ENCODE data around the gene MNT. TPM values are rescaled to one million over a fixed set of nuclear protein-coding genes. Genes with fewer than 3 reads are reported as not detected.

The MNT gene
- polyA plus RNA-seq, 3 donors: 0.28 to 42.4 (median 1.3) TPM

GRCh38 chr17:2347805-2348685 is 52.8 kb downstream of the MNT start:
- Histone ChIP-seq H3K4me2 (replicated peaks; ENCODE audit: extremely low read depth, low read length, poor library complexity, severe bottlenecking) (no peak overlapping the region), H4K20me1 (ENCODE audit: insufficient read depth, low read length) (no peaks in the 10 kb centered on the region), H3K36me3 (replicated peaks in 1 of 2; ENCODE audit: control insufficient read depth in 1 of 2, insufficient read depth in 2 of 2, low read length in 2 of 2) (peaks cover 0 to 24% of the 10 kb centered on the region in 2 donors), H3K27ac (ENCODE audit: low read depth in 1 of 2, low read length in 2 of 2) (no peak overlapping the region), H3K9me3 (replicated peaks in 1 of 2; ENCODE audit: control insufficient read depth in 1 of 2, insufficient read depth in 1 of 2, low read length in 2 of 2) (no peaks in the 10 kb centered on the region), H3K4me1 (ENCODE audit: control insufficient read depth in 1 of 2, insufficient read depth in 2 of 2, low read length in 2 of 2) (no peaks in the 10 kb centered on the region), H3K4me3 (replicated peaks in 1 of 3; ENCODE audit: low read depth in 2 of 3, low read length in 3 of 3) (no peak overlapping the region), H3K27me3 (ENCODE audit: control insufficient read depth in 2 of 2, insufficient read depth in 2 of 2, low read length in 2 of 2) (no peaks in the 10 kb centered on the region), H2AFZ (ENCODE audit: insufficient read depth, low read depth, low read length, poor library complexity, severe bottlenecking) (no peak overlapping the region), H3K9ac (ENCODE audit: insufficient read depth, low read length, poor library complexity, severe bottlenecking) (no peak overlapping the region), H3K79me2 (ENCODE audit: insufficient read depth, low read length) (no peaks in the 10 kb centered on the region)
- no peak overlapping the region for H3K27ac Mint-ChIP-seq
- H3K36me3 Mint-ChIP-seq: peaks cover 17 to 25% of the 10 kb centered on the region in 2 donors
- no peak for TF ChIP-seq CTCF (IDR thresholded peaks at IDR 0.05)
- no peaks in the 10 kb centered on the region for H3K4me1 Mint-ChIP-seq
- H3K9me3 Mint-ChIP-seq: no peaks in the 10 kb centered on the region
- intact Hi-C loops (cut with micrococcal nuclease): no loop called here
- DNase-seq: no peak
- peaks cover 0 to 1% (median 0%) of the 10 kb centered on the region in 3 donors for H3K27me3 Mint-ChIP-seq (ENCODE audit: low read depth in 3 of 3)
- H3K4me3 Mint-ChIP-seq: no peak overlapping the region
- 98% methylated on average over 5 of the region's 11 CpGs for WGBS (ENCODE audit: insufficient coverage)

- H3K4me1 ChIP-seq (ENCODE audit: control insufficient read depth in 1 of 2, insufficient read depth in 2 of 2, low read length in 2 of 2): no peaks in the 10 kb centered on the region
- H3K79me2 ChIP-seq (ENCODE audit: insufficient read depth, low read length): no peaks in the 10 kb centered on the region
- no peak overlapping the region for H3K9ac ChIP-seq (ENCODE audit: insufficient read depth, low read length, poor library complexity, severe bottlenecking)
- Mint-ChIP-seq H3K27me3 (ENCODE audit: low read depth in 3 of 3) (peaks cover 0 to 1% (median 0%) of the 10 kb centered on the region in 3 donors), H3K4me1 (no peaks in the 10 kb centered on the region), H3K9me3 (no peaks in the 10 kb centered on the region), H3K4me3 (no peak overlapping the region), H3K27ac (no peak overlapping the region), H3K36me3 (peaks cover 25 to 37% of the 10 kb centered on the region in 2 donors)
- no peak overlapping the region for H3K4me2 ChIP-seq (replicated peaks; ENCODE audit: extremely low read depth, low read length, poor library complexity, severe bottlenecking)
- peaks cover 0 to 32% of the 10 kb centered on the region in 2 donors for H3K36me3 ChIP-seq (replicated peaks in 1 of 2; ENCODE audit: control insufficient read depth in 1 of 2, insufficient read depth in 2 of 2, low read length in 2 of 2)
- H2AFZ ChIP-seq (ENCODE audit: insufficient read depth, low read depth, low read length, poor library complexity, severe bottlenecking): no peak overlapping the region
- no peak for TF ChIP-seq CTCF (IDR thresholded peaks at IDR 0.05)
- DNase-seq: no peak
- no peaks in the 10 kb centered on the region for H3K9me3 ChIP-seq (replicated peaks in 1 of 2; ENCODE audit: control insufficient read depth in 1 of 2, insufficient read depth in 1 of 2, low read length in 2 of 2)
- H3K27me3 ChIP-seq (ENCODE audit: control insufficient read depth in 2 of 2, insufficient read depth in 2 of 2, low read length in 2 of 2): no peaks in the 10 kb centered on the region
- no peak overlapping the region for H3K27ac ChIP-seq (ENCODE audit: low read depth in 1 of 2, low read length in 2 of 2)
- WGBS (ENCODE audit: insufficient coverage): 93% methylated on average over 2 of the region's 8 CpGs
- H4K20me1 ChIP-seq (ENCODE audit: insufficient read depth, low read length): no peaks in the 10 kb centered on the region
- H3K4me3 ChIP-seq (replicated peaks in 1 of 3; ENCODE audit: low read depth in 2 of 3, low read length in 3 of 3): no peak overlapping the region
- intact Hi-C loops (cut with micrococcal nuclease): no loop called here
These were observed 54.4 kb downstream of the MNT start for GRCh38 chr17:2346475-2346874.

Measured in CD14-positive monocyte (primary cell).